HG02885 (cell line): ENCODE data around the gene BFSP1.

ENCODE experiments used
- ATAC-seq: cut with Tn5 transposase; IDR thresholded peaks from one replicate; pipeline ENCODE4 v1.9.1; 2021; ENCODE audit warnings: mild to moderate bottlenecking; ENCODE audit not compliant: unreplicated experiment, poor library complexity

The BFSP1 gene

GRCh38 chr20:17530716-17531664 lies at the start of gene BFSP1:
Gene BFSP1 (minus strand): TSS chr20:17531379. CDS start chr20:17531329, 50 bp downstream.
- ATAC-seq, result peak; percentile 57

- no peak for ATAC-seq
Observed at GRCh38 chr20:17580895-17581294, 49.7 kb upstream of the BFSP1 start.

GRCh38 chr20:17579369-17580039 lies 48.3 kb upstream of the BFSP1 start:
- no peak for ATAC-seq

DNA sequence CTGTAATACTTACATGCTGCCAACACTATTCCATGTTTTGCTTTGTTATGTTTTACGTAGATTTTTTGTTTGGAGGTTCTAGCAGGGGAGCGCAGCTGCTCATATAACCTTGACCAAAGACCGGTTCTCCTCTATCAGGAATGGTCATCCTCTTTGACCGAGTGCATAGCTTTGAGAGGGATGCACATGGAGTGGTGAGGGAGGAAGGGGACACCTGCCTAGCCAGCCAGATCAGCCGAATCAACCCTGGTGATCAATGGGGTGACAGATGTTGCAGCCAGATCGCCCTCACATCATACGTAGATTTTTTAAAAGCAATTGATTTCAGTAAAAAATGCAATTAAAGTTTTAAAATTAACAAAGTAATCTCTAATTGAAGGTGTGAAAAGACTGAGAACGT lies 45.0 kb upstream of the BFSP1 start:
- ATAC-seq, result no peak

GRCh38 chr20:17573463-17573862 lies 42.3 kb upstream of the BFSP1 start:
- ATAC-seq, result no peak

DNA sequence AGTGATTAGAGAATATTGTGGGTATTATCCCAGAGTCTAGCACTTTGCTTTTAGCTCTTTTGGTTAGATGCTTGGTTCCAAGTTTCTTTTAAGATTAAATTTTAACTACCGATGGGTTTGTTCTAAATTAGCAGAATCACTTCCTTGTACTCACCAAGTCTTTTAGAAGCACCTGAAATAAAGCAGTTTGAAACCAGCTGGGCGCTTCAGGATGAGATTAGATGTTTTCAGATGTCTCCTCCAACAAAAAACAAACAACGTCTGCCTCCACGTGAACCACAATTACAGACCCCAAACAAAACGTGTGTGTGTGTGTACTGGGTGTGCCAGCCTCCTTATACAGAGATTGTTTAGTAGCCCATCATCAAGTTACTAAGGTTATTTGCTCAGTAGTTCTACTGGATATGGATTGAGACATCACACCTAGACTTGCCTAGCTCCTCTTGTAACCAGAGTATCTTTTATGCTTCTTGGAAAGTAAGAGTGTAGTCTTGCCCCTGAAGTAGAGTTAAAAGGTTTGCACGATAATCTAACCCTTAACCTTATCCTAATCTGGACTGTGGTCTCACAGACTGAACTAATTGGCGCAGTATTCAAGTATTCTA lies 41.0 kb upstream of the BFSP1 start:
- ATAC-seq, result no peak

- peak; percentile 41 for ATAC-seq
Observed at GRCh38 chr20:17571153-17571527, 40.0 kb upstream of the BFSP1 start.

DNA sequence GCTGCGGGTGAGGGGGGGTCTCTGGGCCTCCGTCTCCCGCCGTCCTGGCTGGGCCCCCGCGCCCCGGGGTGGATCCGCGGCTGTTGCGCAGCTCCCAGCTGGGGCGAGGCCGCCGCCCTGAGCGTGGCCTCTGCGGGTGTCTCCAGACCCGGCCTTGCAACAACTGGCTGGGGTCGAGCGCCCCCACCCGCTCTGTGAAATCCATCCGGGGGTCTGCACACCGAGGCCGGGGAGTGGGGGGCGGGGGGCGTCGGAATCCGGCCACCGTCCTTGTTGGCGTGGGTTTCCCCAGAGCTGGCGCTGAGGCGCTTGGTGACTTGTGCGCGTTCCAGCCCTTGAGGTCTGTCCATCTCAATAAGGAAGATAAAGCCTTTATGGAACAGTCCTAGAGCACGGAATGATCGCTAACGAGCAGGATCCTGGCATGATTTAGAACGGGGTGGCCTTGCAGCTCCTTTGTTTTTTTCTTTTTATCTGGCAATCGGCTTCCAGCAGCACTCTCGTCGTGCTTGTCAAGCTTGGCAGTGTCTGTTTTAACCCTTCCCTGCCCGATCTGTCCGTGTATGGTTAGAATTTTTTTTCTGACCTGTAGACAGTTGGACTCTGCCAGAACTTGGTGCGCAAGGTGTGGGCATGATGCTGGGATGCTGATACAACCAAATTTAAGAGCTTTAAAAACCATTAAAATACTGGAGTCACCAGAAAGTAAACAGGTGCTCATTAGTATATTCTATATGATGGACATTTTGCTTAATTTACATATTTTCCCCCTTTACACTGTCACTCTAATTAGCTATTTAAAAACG lies 39.4 kb upstream of the BFSP1 start:
- ATAC-seq, result peak; percentile 34

DNA sequence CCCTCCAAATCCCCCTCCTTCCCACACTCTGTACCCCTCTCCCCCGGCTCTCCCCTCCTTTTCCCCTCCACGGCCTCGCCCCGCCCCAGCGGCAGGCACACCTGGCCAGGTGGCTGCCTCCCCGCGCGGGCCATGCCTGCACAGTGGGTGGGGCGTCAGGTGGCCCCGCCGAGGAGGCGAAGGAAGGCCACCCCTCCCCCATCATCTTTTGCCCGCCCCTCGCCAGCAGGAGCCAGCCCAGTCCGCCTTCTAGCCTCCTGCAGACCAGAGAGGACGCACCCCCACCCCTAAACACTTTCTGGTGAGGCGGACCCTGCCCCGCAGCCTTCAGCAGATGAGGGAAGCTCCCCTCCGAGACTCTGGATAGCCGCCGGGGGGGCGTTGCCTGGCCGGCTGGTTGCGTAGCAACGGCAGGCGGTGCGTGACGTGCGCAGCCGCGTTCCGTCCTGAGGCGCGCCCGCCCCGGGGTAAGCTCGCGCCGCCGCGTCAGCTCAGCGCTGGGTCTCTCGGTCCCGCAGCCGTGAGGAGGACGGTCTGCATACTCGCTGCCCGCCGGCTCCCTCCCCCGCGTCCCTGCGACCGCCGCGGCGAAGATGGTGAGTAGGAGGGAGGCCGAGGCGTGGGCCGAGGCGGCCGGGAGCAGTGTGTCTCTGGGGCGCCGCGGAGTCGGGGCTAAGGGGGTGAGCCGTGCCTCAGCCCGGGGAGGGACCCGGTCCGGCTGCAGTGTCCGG lies 38.6 kb upstream of the BFSP1 start, which contains the start of gene DSTN:
Gene DSTN, plus strand, starts transcription at position 460 of the 731 bp plus-strand sequence. Its CDS starts 134 bp downstream, at position 594.
- peak; percentile 91 for ATAC-seq

DNA sequence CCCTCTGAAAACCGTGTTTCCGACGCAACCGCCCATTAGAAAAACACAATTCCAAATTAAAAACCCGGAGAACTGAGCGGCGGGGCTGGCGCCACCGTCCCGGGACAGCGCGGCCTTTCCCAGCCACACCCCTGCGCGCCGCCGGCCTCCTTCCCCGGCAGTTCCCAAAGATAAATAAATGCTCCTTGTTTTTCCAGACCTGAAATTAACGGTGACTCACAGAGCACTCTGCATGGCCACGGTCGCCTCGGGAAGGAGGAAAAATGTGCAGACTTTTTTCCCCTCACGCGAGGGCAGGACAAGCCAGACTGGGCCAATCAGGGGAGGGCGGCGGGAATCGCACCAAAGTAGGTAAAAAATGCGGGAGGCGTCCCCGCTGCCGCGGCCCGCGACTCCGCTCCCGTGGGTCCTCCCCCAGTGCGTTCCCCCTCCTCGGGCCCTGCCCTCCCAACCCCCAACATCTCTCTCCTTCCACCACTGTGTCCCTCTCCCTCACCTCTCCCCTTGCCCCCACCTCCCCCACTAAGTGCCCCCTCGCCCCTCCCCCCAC lies 37.9 kb upstream of the BFSP1 start:
- ATAC-seq, result no peak

- no peak for ATAC-seq
Observed at GRCh38 chr20:17568045-17568788, 37.0 kb upstream of the BFSP1 start.

- no peak for ATAC-seq
Observed at GRCh38 chr20:17566345-17566744, 35.2 kb upstream of the BFSP1 start.

GRCh38 chr20:17565169-17565845 lies 34.1 kb upstream of the BFSP1 start:
- no peak for ATAC-seq

GRCh38 chr20:17562804-17563305 lies 31.7 kb upstream of the BFSP1 start:
- ATAC-seq, result no peak

DNA sequence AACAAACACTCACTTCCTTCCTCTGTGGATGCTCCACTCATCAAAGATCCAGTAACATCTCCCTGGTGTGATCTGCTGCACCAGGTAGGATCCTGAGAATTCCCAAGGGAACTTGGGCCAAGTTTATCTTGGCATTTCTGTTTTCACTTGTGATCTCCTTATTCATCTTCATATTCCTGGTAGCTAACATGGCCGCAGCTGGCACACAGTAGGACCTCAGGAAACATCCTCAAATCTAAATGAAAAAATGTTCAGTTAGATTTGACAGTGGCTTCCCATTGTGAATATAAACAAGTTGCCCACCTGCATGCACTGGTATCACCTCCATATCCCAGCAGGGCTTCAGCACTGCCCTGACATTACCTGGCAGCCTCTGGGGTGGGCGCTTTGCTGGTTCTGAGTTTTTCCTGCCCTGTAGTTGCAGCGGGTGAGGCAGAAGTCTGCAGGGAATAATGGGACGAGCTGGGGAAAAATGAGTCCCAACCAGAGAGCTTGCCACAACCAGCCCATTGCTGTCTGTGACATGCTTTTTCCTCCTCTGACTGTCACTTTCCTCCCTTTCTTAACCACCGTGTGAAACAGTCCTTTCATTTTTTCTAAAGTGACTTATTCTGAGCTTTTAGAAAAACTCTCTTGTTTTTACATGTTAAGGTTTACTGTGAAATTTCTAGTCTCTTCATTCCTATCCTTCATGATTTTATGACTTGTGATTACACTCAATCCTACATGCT lies 29.3 kb upstream of the BFSP1 start:
- ATAC-seq, result no peak

DNA sequence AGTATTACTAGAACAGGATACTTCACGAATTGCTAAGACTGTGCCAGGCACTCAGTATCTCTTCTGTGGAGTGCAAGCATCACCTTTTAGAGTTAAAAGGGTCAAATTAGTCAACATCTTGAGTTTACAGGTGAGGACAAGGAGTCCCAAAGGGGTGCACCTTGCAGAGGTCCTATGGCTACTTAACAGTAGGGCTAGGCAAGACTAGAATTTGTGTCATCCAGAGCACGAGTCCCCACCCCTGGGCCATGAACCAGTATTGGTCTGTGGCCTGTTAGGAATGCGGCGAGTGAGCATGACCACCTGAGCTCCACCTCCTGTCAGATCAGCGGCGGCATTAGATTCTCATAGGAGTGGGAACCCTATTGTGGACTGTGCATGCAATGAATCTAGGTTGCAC lies 28.2 kb upstream of the BFSP1 start:
- ATAC-seq, result no peak

GRCh38 chr20:17558941-17559304 lies 27.7 kb upstream of the BFSP1 start:
- no peak for ATAC-seq
